ENCODE results near the gene HS1BP3. TPM values are rescaled to one million over a fixed set of nuclear protein-coding genes. Genes with fewer than 3 reads are reported as not detected.

HS1BP3 gene
- total RNA-seq, 2 experiments from 2014 or later = 14.1 to 14.4 TPM

DNA sequence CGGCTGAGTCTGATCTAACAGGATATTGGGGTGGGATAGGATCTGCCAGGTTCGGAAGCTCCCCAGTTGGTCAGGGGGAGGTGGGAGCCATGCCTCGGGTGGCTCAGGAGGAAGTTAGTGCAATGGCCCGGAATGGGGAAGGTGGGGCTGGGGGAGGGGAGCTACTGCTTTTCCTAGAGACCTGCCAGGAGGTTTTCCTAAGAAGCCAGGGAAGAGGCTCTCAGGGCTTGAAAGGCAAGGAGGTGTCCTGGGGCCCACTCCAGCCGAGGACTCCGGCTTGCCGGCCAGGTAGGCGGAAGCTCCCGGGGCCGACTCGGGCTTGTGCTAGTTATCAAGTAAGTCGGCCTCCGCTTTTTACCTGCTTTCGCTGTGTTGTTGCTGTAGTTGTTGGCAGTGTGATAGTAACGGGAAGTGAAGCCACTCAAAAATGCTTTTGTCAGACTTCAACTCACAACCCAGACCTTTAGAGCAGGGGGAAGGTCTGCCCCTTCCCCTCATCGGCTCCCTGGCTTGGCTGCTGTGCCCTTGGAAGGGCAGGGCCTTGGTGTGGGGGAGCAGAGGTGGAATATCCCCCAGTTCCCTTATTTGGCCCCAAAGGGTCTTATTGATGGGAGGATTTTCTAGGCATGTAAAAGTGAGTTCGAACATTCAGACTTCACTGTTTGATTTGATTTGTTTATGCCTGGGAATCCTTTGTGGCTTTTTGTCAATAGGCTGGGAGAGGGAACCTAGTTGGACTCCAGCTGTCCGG lies 21.5 kb upstream of the HS1BP3 start:
- H3K36me3 Mint-ChIP-seq (ENCODE audit: low read depth) = no peaks in the 10 kb centered on the region
- no peak overlapping the region for H3K27ac Mint-ChIP-seq
- POLR2A ChIA-PET = no interaction called here
- H3K27me3 Mint-ChIP-seq = peaks cover 59% of the 10 kb centered on the region
- CTCF ChIA-PET = interaction anchor here (1.0 kb wide), 1 partner anchor 11 kb away, joined by 5 read pairs; no protein-coding TSS in a partner anchor
- no peak for DNase-seq
- no peak overlapping the region for H3K4me3 Mint-ChIP-seq
- no peaks in the 10 kb centered on the region for H3K9me3 Mint-ChIP-seq
- H3K4me1 Mint-ChIP-seq = peaks cover 1% of the 10 kb centered on the region

DNA sequence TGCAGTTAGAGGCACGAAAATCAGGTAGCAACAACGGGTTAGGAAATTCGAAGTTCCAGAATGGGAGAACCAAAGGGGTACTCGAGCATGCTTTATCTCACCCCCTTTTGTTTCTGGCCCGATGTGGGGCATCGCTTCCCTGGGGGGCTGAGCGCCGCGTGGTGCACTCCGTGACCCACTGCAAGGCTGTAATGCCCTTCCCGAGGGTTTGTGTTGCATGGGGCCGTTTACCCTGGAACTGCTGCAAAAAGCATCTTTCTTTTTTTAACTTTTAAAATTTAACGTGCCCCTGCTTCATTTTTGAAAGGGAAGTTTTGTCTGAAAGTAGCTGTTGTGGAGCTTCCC lies 20.8 kb upstream of the HS1BP3 start:
- H3K36me3 Mint-ChIP-seq (ENCODE audit: low read depth) = no peaks in the 10 kb centered on the region
- CTCF ChIA-PET = interaction anchor here (1.0 kb wide), 1 partner anchor 10 kb away, joined by 5 read pairs; no protein-coding TSS in a partner anchor
- H3K4me1 Mint-ChIP-seq = peaks cover 1% of the 10 kb centered on the region
- no peak for DNase-seq
- no peak overlapping the region for H3K4me3 Mint-ChIP-seq
- peaks cover 60% of the 10 kb centered on the region for H3K27me3 Mint-ChIP-seq
- POLR2A ChIA-PET = no interaction called here
- no peaks in the 10 kb centered on the region for H3K9me3 Mint-ChIP-seq
- H3K27ac Mint-ChIP-seq = no peak overlapping the region

DNA sequence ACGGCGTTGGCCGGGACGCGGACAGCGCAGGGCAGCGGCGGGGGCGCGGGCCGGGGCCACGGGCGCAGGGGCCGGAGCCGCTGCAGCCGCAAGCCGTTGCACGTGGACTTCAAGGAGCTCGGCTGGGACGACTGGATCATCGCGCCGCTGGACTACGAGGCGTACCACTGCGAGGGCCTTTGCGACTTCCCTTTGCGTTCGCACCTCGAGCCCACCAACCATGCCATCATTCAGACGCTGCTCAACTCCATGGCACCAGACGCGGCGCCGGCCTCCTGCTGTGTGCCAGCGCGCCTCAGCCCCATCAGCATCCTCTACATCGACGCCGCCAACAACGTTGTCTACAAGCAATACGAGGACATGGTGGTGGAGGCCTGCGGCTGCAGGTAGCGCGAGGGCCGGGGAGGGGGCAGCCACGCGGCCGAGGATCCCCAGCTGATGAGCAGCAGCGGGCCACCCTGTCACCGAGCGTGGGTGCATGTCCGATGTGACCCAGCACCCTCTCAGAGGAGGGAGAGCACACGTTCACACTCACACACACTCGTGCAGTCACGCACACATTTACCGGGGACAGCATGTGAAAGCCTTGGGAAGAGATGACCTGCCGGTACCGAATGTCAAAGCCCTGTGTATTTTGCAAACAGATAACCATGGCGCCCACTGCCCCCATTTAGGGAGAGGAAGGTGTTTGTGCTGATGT lies 20.3 kb upstream of the HS1BP3 start:
- POLR2A ChIA-PET = no interaction called here
- H3K27ac Mint-ChIP-seq = peak overlapping the region; percentile 31
- DNase-seq = no peak
- no peak overlapping the region for H3K4me3 Mint-ChIP-seq
- CTCF ChIA-PET = interaction anchor here (0.8 to 1.5 kb wide), 3 partner anchors 9 to 291 kb away, joined by 3 to 5 read pairs (median 3); partner anchors contain the start of gene HS1BP3
- H3K27me3 Mint-ChIP-seq = peaks cover 66% of the 10 kb centered on the region
- peaks cover 4% of the 10 kb centered on the region for H3K4me1 Mint-ChIP-seq
- H3K36me3 Mint-ChIP-seq (ENCODE audit: low read depth) = no peaks in the 10 kb centered on the region
- H3K9me3 Mint-ChIP-seq = no peaks in the 10 kb centered on the region

DNA sequence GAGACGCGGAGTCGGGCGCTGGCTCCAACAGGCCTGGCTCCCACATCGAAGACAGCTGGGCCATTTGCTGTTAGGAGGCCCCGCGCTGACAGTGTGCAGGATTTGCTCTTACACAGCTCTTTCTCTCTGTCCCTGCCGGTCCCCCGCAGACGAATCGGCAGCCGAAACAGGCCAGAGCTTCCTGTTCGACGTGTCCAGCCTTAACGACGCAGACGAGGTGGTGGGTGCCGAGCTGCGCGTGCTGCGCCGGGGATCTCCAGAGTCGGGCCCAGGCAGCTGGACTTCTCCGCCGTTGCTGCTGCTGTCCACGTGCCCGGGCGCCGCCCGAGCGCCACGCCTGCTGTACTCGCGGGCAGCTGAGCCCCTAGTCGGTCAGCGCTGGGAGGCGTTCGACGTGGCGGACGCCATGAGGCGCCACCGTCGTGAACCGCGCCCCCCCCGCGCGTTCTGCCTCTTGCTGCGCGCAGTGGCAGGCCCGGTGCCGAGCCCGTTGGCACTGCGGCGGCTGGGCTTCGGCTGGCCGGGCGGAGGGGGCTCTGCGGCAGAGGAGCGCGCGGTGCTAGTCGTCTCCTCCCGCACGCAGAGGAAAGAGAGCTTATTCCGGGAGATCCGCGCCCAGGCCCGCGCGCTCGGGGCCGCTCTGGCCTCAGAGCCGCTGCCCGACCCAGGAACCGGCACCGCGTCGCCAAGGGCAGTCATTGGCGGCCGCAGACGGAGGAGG lies 19.6 kb upstream of the HS1BP3 start:
- no peaks in the 10 kb centered on the region for H3K9me3 Mint-ChIP-seq
- no peak for DNase-seq
- H3K27me3 Mint-ChIP-seq = peaks cover 73% of the 10 kb centered on the region
- ChIA-PET POLR2A (no interaction called here), CTCF (interaction anchor here (0.8 to 1.5 kb wide), 3 partner anchors 9 to 292 kb away, joined by 3 to 5 read pairs (median 3); partner anchors contain the start of gene HS1BP3)
- no peak overlapping the region for H3K4me3 Mint-ChIP-seq
- H3K27ac Mint-ChIP-seq = no peak overlapping the region
- no peaks in the 10 kb centered on the region for H3K36me3 Mint-ChIP-seq (ENCODE audit: low read depth)
- peaks cover 8% of the 10 kb centered on the region for H3K4me1 Mint-ChIP-seq

DNA sequence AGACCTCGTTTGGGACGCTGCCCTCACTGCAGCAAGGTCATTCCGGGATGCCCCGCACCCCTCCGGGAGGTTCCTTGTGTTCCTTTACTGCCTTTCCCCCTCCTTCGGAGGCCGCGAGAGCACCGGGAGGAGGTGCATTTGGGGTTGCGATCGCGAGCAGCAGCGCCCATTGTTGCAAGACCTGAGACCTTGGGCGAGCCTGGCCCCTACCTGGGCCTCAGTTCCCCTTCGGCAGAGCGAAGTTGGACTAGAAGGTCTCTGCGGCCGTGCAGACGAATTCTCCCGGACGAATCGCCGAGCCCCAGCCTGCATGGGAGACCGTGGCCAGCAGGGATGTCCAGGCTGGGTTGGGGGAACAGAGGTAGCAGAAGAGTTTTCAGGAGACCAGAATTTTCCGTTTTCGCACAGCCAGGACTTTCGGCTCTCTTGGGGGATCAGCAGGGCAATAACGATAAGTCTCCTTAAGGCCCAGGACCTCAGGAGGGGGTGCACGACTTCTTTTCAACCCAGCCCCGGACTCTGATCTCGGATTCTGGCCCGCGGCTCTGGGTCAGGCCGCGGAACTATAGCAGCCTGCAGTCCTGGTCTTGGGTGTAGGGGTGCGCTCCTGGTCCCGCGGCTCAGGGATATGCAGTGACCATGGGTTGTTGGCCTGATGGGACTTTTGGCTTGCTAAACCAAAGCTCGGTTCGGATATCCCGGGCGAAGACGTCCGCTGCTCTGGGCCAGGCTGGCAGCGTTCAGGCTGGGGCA lies 18.8 kb upstream of the HS1BP3 start:
- Mint-ChIP-seq H3K27ac (no peak overlapping the region), H3K4me3 (no peak overlapping the region)

DNA sequence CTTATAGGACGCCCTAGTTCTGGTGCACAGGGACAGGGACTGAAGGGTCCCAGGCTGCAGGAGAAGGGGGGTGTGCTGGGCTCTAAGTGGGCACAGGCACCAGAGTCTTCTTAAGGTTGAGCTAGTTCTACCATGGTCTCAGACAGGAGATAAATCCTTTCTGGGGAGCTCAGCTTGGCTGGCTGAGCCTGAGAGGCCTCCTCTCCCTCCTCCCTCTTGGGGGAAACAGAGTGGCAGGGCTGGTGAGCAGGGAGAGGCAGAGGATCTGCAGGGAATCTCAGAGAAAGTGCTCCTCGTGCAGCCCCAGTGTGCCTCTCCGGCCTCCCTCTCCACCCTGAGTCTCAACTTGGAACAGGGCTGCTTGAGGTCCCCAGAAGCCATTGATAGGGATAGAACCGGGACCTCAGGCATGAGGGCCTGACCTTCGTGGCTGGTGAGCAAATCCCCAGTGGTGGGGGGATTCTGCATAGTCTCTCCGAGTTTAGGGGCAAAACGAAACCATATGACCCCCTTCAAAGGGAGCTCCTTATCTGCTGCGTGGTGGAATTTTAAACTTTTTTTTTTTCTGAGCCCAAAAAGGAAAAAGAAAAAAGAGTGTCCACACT lies 18.1 kb upstream of the HS1BP3 start:
- Mint-ChIP-seq H3K27ac (no peak overlapping the region), H3K27me3 (peaks cover 85% of the 10 kb centered on the region), H3K36me3 (ENCODE audit: low read depth) (no peaks in the 10 kb centered on the region), H3K9me3 (no peaks in the 10 kb centered on the region), H3K4me1 (peaks cover 9% of the 10 kb centered on the region), H3K4me3 (no peak overlapping the region)
- ChIA-PET CTCF (interaction anchor here (1.0 kb wide), 1 partner anchor 18 kb away, joined by 3 read pairs; the partner anchor contains the start of gene HS1BP3), POLR2A (no interaction called here)
- DNase-seq = no peak

More for the DNA sequence above, 18.8 kb upstream of the HS1BP3 start:
- CTCF ChIA-PET = interaction anchor here (1.0 to 1.5 kb wide), 3 partner anchors 19 to 293 kb away, joined by 3 to 5 read pairs (median 3); partner anchors contain the start of gene HS1BP3
- H3K9me3 Mint-ChIP-seq = no peaks in the 10 kb centered on the region
- POLR2A ChIA-PET = no interaction called here
- H3K27me3 Mint-ChIP-seq = peaks cover 79% of the 10 kb centered on the region
- no peak for DNase-seq
- H3K36me3 Mint-ChIP-seq (ENCODE audit: low read depth) = no peaks in the 10 kb centered on the region
- peaks cover 9% of the 10 kb centered on the region for H3K4me1 Mint-ChIP-seq

DNA sequence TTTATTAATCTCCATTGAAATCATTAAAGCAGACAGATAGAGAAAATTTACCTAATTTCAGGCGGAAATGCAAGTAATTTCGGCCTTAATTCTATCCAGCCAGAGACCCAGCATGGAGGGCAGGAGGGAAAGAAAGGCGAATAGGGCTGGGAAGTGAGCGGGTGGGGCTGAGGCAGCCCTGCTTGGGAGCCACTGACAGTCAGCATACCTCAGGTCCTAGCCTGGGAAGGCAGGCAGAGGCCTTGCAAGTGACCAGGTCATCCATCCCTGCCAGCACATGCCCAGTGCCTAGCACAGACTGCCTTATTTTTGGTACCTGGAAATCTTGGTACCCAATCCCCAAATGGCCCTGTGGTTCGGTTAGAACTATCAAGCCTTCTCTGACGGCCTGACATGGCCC lies 17.6 kb upstream of the HS1BP3 start:
- peaks cover 9% of the 10 kb centered on the region for H3K4me1 Mint-ChIP-seq
- no peak for DNase-seq
- no peaks in the 10 kb centered on the region for H3K9me3 Mint-ChIP-seq
- ChIA-PET POLR2A (no interaction called here), CTCF (interaction anchor here (1.2 kb wide), 1 partner anchor 9 kb away, joined by 3 read pairs; no protein-coding TSS in a partner anchor)
- H3K4me3 Mint-ChIP-seq = no peak overlapping the region
- H3K27me3 Mint-ChIP-seq = peaks cover 85% of the 10 kb centered on the region
- no peaks in the 10 kb centered on the region for H3K36me3 Mint-ChIP-seq (ENCODE audit: low read depth)
- H3K27ac Mint-ChIP-seq = no peak overlapping the region

DNA sequence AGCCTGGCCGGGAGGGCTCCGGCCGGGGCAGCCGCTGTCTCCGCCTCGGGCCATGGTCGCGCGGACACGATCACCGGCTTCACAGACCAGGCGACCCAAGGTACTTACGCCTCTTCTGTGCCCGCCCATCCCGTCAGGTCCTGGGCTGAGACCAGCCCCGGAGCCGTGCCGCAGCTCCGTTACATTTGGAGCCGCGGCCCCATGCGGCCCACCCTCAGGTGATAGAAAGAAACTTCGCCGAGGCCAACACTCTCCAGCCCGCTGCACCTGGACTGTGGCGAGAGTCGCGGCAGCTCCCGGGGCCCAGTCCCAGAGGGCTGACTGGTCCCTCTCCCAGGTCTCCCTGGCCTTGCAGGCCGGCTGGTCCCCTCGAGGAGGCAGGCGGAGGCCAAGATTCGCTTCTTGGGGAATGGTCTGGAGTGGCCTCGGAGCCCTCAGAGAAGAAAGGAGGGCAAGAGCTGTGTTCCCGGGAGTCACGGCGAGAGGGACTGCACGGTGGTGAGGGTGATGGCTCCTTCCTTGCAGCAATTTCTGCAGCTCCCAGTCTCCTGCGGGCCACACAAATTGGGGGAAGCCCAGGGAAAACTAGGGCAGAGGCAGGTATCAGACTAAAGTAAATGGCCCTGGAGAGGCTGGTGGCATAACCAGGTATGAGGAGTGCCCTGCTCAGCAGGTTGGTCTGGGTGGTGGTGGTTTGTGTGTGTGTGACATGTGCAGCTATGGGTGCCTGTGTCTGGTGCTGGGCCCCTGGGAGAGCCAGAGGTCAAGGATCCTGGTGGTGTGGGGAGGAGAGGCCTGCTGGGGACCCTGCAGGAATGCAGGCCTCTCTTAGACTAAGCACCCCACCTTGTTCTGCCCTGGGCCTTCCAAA lies 16.9 kb upstream of the HS1BP3 start:
- Mint-ChIP-seq H3K27me3 (peaks cover 84% of the 10 kb centered on the region), H3K27ac (no peak overlapping the region), H3K4me1 (peaks cover 9% of the 10 kb centered on the region), H3K36me3 (ENCODE audit: low read depth) (no peaks in the 10 kb centered on the region), H3K4me3 (no peak overlapping the region), H3K9me3 (no peaks in the 10 kb centered on the region)
- CTCF ChIA-PET = interaction anchor here (1.0 to 1.2 kb wide), 2 partner anchors 9 to 11 kb away, joined by 3 read pairs; no protein-coding TSS in a partner anchor
- no peak for DNase-seq
- POLR2A ChIA-PET = no interaction called here

DNA sequence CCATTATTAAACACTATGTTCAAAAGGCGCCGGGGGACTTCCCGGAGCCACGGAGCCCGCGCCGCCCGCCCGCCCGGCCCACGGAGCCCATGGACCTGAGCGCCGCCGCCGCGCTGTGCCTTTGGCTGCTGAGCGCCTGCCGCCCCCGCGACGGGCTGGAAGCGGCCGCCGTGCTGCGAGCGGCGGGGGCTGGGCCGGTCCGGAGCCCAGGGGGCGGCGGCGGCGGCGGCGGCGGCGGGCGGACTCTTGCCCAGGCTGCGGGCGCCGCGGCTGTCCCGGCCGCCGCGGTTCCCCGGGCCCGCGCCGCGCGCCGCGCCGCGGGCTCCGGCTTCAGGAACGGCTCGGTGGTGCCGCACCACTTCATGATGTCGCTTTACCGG lies 16.2 kb upstream of the HS1BP3 start:
- CTCF ChIA-PET = interaction anchor here (1.0 to 1.8 kb wide), 3 partner anchors 9 to 11 kb away, joined by 3 to 7 read pairs (median 3); no protein-coding TSS in a partner anchor
- peaks cover 9% of the 10 kb centered on the region for H3K4me1 Mint-ChIP-seq
- peaks cover 84% of the 10 kb centered on the region for H3K27me3 Mint-ChIP-seq
- H3K27ac Mint-ChIP-seq = no peak overlapping the region
- no peak for DNase-seq
- H3K9me3 Mint-ChIP-seq = no peaks in the 10 kb centered on the region
- POLR2A ChIA-PET = no interaction called here
- H3K4me3 Mint-ChIP-seq = no peak overlapping the region
- H3K36me3 Mint-ChIP-seq (ENCODE audit: low read depth) = no peaks in the 10 kb centered on the region

DNA sequence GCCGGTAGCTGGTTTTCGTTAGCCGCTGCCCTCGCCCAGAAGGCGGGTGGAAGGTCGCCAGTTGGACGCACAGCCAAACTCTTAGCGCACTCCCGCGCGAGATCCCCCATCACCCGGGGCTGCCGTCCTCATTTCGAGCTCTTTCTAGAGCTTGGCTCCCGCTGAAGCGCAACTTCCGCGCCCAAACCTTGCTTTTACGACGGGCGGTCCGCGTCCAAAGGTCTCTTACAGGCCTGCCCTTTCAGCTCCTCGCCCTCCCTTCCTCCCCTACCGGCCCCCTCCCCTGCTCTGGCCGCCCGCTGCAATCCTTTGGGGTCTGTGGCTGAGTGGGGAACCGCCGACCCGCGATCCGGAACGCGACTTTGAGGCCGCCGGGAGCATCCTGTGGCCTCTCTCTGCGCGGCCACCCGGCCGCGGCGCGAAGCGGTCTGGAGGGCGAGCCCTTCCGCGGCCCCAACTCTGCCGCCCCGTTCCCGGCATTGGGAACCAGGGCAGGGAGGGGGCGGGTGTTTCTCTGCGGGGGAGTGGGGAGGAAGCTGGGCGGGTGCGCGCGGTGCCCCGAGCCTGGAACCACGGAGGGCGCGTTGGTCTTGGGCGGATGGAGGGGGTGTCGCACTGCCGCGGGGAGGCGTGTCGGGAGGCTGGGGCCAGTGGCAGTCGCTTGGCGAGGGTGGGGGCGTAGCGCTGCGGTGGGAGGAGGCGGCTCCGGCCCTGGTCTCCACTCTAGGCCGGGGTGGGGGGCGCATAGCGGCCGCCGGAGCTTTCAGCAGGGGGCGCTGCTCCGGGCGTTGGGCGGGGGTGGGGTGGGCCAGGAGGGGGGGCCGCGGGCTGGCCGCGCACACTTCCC lies 15.6 kb upstream of the HS1BP3 start, which contains the start of gene GDF7:
Gene GDF7, plus strand, starts transcription at position 841 of the 847 bp plus-strand sequence. CDS start 96 bp downstream, outside the sequence.
- peak; percentile 18 for DNase-seq
- H3K9me3 Mint-ChIP-seq = no peaks in the 10 kb centered on the region
- H3K4me3 Mint-ChIP-seq = peak within 1 kb of the TSS; percentile 47
- no peaks in the 10 kb centered on the region for H3K36me3 Mint-ChIP-seq (ENCODE audit: low read depth)
- ChIA-PET CTCF (interaction anchor here (1.0 to 1.8 kb wide), 3 partner anchors 9 to 12 kb away, joined by 3 to 7 read pairs (median 3); no protein-coding TSS in a partner anchor), POLR2A (interaction anchor here (1.6 kb wide), 1 partner anchor 16 kb away, joined by 5 read pairs; the partner anchor contains the start of gene HS1BP3)
- peaks cover 9% of the 10 kb centered on the region for H3K4me1 Mint-ChIP-seq
- peaks cover 84% of the 10 kb centered on the region for H3K27me3 Mint-ChIP-seq
- no peak within 1 kb of the TSS for H3K27ac Mint-ChIP-seq

Data from activated CD4-positive, alpha-beta T cell treated with anti-CD3 and anti-CD28 coated beads, Interleukin-2, amount 10 ng/mL, durations not matched to agents 7 days and 5 days (primary cell).